ENCODE data around the gene ZSWIM8. TPM values are rescaled to one million over a fixed set of nuclear protein-coding genes. Genes with fewer than 3 reads are reported as not detected.

The ZSWIM8 gene
- total and polyA plus RNA-seq, 2 donors (not counting 3 experiments of a cell fraction or from before 2014, with no cell fraction given): 111 to 230 TPM

DNA sequence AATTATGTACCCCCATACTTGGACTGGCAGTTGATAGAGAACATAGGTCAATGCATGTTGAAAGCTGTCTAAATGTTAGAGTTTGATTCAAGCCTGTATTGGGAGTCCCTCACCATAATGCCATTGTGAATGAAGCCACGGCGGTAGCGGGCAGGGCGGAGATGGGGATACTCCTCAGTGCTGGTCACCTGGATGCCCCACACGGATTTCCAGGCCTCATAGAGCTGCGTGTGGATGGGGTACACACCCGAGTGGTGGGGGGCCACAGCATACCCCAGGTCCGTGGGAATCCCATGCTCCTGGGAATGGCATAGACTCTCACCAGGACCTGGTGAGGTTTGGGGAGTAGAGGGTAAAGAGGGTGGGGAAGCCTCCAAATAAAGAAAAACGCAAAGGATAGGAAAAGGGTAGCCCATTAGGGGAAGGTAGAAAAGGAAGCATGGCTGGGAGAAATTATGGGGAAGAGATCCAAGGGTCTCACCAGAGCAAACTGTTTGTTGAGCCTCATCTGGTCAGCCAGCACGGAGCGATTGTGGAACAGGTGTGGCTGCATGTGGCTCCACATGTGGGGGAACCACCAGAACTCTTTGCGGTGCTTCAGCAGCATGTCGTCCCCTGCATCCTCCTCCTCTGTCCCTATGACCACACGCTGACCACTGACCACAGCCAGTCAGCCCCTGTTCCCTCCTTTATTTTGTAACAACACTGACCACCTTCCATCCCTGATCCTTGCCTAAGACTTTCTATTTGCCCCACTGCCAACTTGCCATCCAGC, 21.0 kb downstream of the ZSWIM8 start:
- H3K4me1 ChIP-seq (ENCODE audit: control insufficient read depth, extremely low read depth, insufficient read depth, low read length): peaks cover 4% of the 10 kb centered on the region
- intact Hi-C loops (cut with micrococcal nuclease): no loop called here
- H2AFZ ChIP-seq (ENCODE audit: low read depth, low read length): no peak overlapping the region
- H4K20me1 ChIP-seq (replicated peaks; ENCODE audit: control insufficient read depth, extremely low read depth, insufficient read depth, low read length): no peaks in the 10 kb centered on the region
- POLR2A ChIA-PET: no interaction called here
- CTCF ChIA-PET: interaction anchor here (0.6 to 1.3 kb wide), 2 partner anchors 10 to 13 kb away, joined by 3 to 4 read pairs; no protein-coding TSS in a partner anchor
- H3K4me3 ChIP-seq (replicated peaks in 1 of 3; ENCODE audit: insufficient read depth in 1 of 3, low read depth in 1 of 3, low read length in 3 of 3): no peak overlapping the region
- peaks cover 14 to 35% of the 10 kb centered on the region in 2 experiments for H3K36me3 ChIP-seq (ENCODE audit: control insufficient read depth in 2 of 2, extremely low read depth in 1 of 2, insufficient read depth in 2 of 2, low read length in 2 of 2)
- no peak overlapping the region for H3K27ac ChIP-seq (ENCODE audit: insufficient read depth, low read depth, low read length)
- no peak overlapping the region for H3K9ac ChIP-seq (replicated peaks; ENCODE audit: extremely low read depth, insufficient read depth, low read length)
- H3K27me3 ChIP-seq (ENCODE audit: control insufficient read depth in 2 of 2, insufficient read depth in 2 of 2, low read length in 2 of 2): no peaks in the 10 kb centered on the region
- no peaks in the 10 kb centered on the region for H3K9me3 ChIP-seq (replicated peaks; ENCODE audit: control insufficient read depth, insufficient read depth, low read length)
- no peaks in the 10 kb centered on the region for H3K9me1 ChIP-seq (replicated peaks; ENCODE audit: control insufficient read depth, extremely low read depth, insufficient read depth, low read length)
- TF ChIP-seq FOS (IDR thresholded peaks at IDR 0.05; ENCODE audit: borderline replicate concordance, insufficient read depth, low read length) (no peak), JUN (IDR thresholded peaks at IDR 0.05; ENCODE audit: borderline replicate concordance, insufficient read depth, insufficient read length, low read depth) (no peak), POLR2A (IDR thresholded peaks at IDR 0.05; ENCODE audit: low read depth, low read length) (no peak), POLR2AphosphoS5 (IDR thresholded peaks at IDR 0.05; ENCODE audit: insufficient read depth, low read depth, low read length) (no peak), GATA2 (IDR thresholded peaks at IDR 0.05; ENCODE audit: insufficient read depth, insufficient read length, low read depth, low read length) (no peak), MYC (IDR thresholded peaks at IDR 0.05; ENCODE audit: low read depth, low read length) (no peak), EZH2 (IDR thresholded peaks at IDR 0.05; ENCODE audit: borderline replicate concordance, low read depth, low read length, severe bottlenecking) (no peak)
- TF ChIP-seq, protein P1, sequence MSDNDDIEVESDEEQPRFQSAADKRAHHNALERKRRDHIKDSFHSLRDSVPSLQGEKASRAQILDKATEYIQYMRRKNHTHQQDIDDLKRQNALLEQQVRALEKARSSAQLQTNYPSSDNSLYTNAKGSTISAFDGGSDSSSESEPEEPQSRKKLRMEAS (IDR thresholded peaks at IDR 0.05; ENCODE audit: insufficient read depth, insufficient read length): no peak
- TF ChIP-seq, protein P2, sequence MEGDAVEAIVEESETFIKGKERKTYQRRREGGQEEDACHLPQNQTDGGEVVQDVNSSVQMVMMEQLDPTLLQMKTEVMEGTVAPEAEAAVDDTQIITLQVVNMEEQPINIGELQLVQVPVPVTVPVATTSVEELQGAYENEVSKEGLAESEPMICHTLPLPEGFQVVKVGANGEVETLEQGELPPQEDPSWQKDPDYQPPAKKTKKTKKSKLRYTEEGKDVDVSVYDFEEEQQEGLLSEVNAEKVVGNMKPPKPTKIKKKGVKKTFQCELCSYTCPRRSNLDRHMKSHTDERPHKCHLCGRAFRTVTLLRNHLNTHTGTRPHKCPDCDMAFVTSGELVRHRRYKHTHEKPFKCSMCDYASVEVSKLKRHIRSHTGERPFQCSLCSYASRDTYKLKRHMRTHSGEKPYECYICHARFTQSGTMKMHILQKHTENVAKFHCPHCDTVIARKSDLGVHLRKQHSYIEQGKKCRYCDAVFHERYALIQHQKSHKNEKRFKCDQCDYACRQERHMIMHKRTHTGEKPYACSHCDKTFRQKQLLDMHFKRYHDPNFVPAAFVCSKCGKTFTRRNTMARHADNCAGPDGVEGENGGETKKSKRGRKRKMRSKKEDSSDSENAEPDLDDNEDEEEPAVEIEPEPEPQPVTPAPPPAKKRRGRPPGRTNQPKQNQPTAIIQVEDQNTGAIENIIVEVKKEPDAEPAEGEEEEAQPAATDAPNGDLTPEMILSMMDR (IDR thresholded peaks at IDR 0.05; ENCODE audit: extremely low read depth in 1 of 2, insufficient read depth in 1 of 2, low read depth in 1 of 2, low read length in 2 of 2): no peak
- H3K79me2 ChIP-seq (ENCODE audit: control insufficient read depth, insufficient read depth, low read length): no peaks in the 10 kb centered on the region
- BruUV-seq (replicated peaks): no TSS peak
- no peak for FAIRE-seq
- H3K4me2 ChIP-seq (ENCODE audit: insufficient read depth, low read length): no peak overlapping the region
- dilution Hi-C loops (cut with MboI; ENCODE audit: extremely low pct_ligation_motif_present, low sequenced_read_pairs): no loop called here
- DNase-seq (ENCODE audit: low read depth, low spot score): no peak
